ENCODE results near the gene KCNV2.

DNA sequence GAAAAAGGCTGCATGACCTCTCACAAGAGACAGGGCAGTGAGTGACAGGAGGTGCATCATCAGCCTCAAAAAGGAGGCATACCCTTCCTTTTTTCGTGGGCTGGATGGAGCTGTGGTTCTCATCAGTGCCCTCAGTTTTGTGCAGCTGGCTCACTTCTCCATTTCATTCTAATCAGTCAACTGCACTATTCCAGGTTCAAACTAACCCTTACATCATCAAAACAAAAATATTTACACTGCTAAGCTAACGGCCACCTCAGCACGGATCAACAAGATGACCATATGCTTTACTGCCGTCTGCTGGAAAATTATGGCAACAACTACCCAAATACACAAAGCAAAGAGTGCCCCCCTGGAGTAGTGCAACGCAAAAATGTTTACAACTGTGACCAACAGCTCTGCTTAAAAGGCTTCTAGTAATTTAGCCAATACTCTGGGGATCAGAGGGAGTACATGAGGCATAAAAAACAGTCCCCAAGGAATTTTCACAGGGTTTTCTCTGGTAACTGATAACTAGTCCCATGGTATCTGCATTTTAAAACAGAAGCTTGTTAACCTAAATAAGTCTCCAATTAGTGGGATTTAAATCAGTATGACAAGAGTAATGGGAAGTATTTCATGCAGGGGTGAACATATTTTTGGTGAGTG is 10.8 kb downstream of the KCNV2 start:
- TF ChIP-seq CTCF (IDR thresholded peaks at IDR 0.05) (peak; percentile 42 to 85 (median 74)), POLR2A (IDR thresholded peaks at IDR 0.05) (no peak)

Data from adrenal gland (tissue), 5 donors.